ENCODE measurements around the gene APBB1. TPM values are rescaled to one million over a fixed set of nuclear protein-coding genes. Genes with fewer than 3 reads are reported as not detected.

APBB1 gene
- total RNA-seq, 1 experiment from 2014 or later = 34.8 TPM

GRCh38 chr11:6345366-6345765 is 73.5 kb downstream of the APBB1 start:
- Histone ChIP-seq H3K23ac (ENCODE audit: insufficient read length, low read depth, low read length) (no peak overlapping the region), H3K18ac (ENCODE audit: insufficient read length, low read depth, low read length) (no peak overlapping the region), H3K4ac (ENCODE audit: low read depth, low read length) (no peak overlapping the region), H2BK12ac (ENCODE audit: insufficient read length, low read depth, low read length) (no peak overlapping the region), H3K14ac (ENCODE audit: insufficient read depth, low read length) (no peak overlapping the region), H2BK120ac (ENCODE audit: low read depth, low read length, poor library complexity, severe bottlenecking) (no peak overlapping the region), H2BK5ac (ENCODE audit: insufficient read length, low read length) (no peak overlapping the region), H3K4me1 (ENCODE audit: insufficient read depth, low read length) (no peaks in the 10 kb centered on the region), H4K8ac (replicated peaks; ENCODE audit: insufficient read length, low read depth, low read length) (no peak overlapping the region), H3K9ac (ENCODE audit: extremely low read depth, insufficient read length, low read length) (no peak overlapping the region), H4K5ac (ENCODE audit: insufficient read length, low read depth, low read length) (no peak overlapping the region), H3K27ac (ENCODE audit: insufficient read length, low read depth, low read length) (no peak overlapping the region), H3K27me3 (ENCODE audit: insufficient read depth, low read length) (no peaks in the 10 kb centered on the region), H2BK20ac (ENCODE audit: low read depth, low read length, poor library complexity, severe bottlenecking) (no peak overlapping the region), H2AK5ac (ENCODE audit: insufficient read length, low read length) (no peak overlapping the region), H3K9me3 (ENCODE audit: control insufficient read depth, low read depth, low read length) (no peaks in the 10 kb centered on the region), H4K20me1 (ENCODE audit: control insufficient read depth, insufficient read depth, insufficient read length) (no peaks in the 10 kb centered on the region), H3K4me2 (ENCODE audit: insufficient read depth, insufficient read length, low read length) (no peak overlapping the region), H2BK15ac (ENCODE audit: low read depth, low read length) (no peak overlapping the region), H3K79me2 (ENCODE audit: insufficient read depth, low read length) (no peaks in the 10 kb centered on the region), H3T11ph (ENCODE audit: low read length) (no peak overlapping the region), H3K56ac (ENCODE audit: insufficient read length, low read depth, low read length) (no peak overlapping the region), H4K91ac (ENCODE audit: insufficient read length, low read depth, low read length) (no peak overlapping the region), H3K23me2 (ENCODE audit: insufficient read length, low read depth, low read length, poor library complexity, severe bottlenecking) (no peaks in the 10 kb centered on the region), H3K79me1 (ENCODE audit: insufficient read depth, low read depth, low read length, poor library complexity, severe bottlenecking) (no peaks in the 10 kb centered on the region), H2AFZ (ENCODE audit: low read length) (no peak overlapping the region)
- TF ChIP-seq, protein P1, sequence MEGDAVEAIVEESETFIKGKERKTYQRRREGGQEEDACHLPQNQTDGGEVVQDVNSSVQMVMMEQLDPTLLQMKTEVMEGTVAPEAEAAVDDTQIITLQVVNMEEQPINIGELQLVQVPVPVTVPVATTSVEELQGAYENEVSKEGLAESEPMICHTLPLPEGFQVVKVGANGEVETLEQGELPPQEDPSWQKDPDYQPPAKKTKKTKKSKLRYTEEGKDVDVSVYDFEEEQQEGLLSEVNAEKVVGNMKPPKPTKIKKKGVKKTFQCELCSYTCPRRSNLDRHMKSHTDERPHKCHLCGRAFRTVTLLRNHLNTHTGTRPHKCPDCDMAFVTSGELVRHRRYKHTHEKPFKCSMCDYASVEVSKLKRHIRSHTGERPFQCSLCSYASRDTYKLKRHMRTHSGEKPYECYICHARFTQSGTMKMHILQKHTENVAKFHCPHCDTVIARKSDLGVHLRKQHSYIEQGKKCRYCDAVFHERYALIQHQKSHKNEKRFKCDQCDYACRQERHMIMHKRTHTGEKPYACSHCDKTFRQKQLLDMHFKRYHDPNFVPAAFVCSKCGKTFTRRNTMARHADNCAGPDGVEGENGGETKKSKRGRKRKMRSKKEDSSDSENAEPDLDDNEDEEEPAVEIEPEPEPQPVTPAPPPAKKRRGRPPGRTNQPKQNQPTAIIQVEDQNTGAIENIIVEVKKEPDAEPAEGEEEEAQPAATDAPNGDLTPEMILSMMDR (conservative IDR thresholded peaks at IDR 0.05) = no peak
- H3K4me3 Mint-ChIP-seq = no peak overlapping the region
- WGBS (ENCODE audit: extremely low coverage, insufficient read length, low lambda C conversion rate) = no CpG with 5 or more reads among the region's 1 CpG
- H3K27ac Mint-ChIP-seq = no peak overlapping the region
- no peaks in the 10 kb centered on the region for H3K27me3 Mint-ChIP-seq (ENCODE audit: low read depth)
- H3K4me1 Mint-ChIP-seq = peaks cover 8 to 15% of the 10 kb centered on the region in 2 experiments
- peaks cover 12 to 13% of the 10 kb centered on the region in 2 experiments for H3K9me3 Mint-ChIP-seq
- peaks cover 4 to 20% (median 9%) of the 10 kb centered on the region in 3 experiments; a peak in 6 of 7 replicates for H3K36me3 Mint-ChIP-seq (ENCODE audit: insufficient read depth in 1 of 3, low read depth in 3 of 3)
- no peak for DNase-seq

Other genes starting within 250 kb of the APBB1 start
- gene OR52B2, start 248.8 kb downstream of the APBB1 start, total RNA-seq (2021) = not detected in 2 replicates
- not detected in 2 replicates for gene OR52W1, start 219.9 kb downstream of the APBB1 start, total RNA-seq (2021)
- not detected in 2 replicates for gene C11orf42, start 213.5 kb downstream of the APBB1 start, total RNA-seq (2021)
- 27.4 and 28.5 TPM in 2 replicates for gene FHIP1B, start 184.5 kb downstream of the APBB1 start, total RNA-seq (2021)
- gene CNGA4, start 180.0 kb downstream of the APBB1 start, total RNA-seq (2021) = 0.11 and 0.20 TPM in 2 replicates
- gene CCKBR, start 159.3 kb downstream of the APBB1 start, total RNA-seq (2021) = 10.6 and 10.9 TPM in 2 replicates
- 56.7 and 60.0 TPM in 2 replicates for gene CAVIN3, start 98.6 kb downstream of the APBB1 start, total RNA-seq (2021)
- gene SMPD1, start 28.6 kb downstream of the APBB1 start, total RNA-seq (2021) = 4.5 and 5.3 TPM in 2 replicates
- 1.0 and 1.2 TPM in 2 replicates for gene HPX, start 21.9 kb upstream of the APBB1 start, total RNA-seq (2021)
- 12.3 and 14.4 TPM in 2 replicates for gene TRIM3, start 54.8 kb upstream of the APBB1 start, total RNA-seq (2021)
- gene ARFIP2, start 62.2 kb upstream of the APBB1 start, total RNA-seq (2021) = 50.4 and 55.1 TPM in 2 replicates
- 49.9 and 50.3 TPM in 2 replicates for gene TIMM10B, start 62.4 kb upstream of the APBB1 start, total RNA-seq (2021)
- 3.5 TPM in 2 replicates for gene DNHD1, start 78.2 kb upstream of the APBB1 start, total RNA-seq (2021)
- gene RRP8, start 184.5 kb upstream of the APBB1 start, total RNA-seq (2021) = 14.2 and 16.0 TPM in 2 replicates
- 96.2 and 100 TPM in 2 replicates for gene ILK, start 184.7 kb upstream of the APBB1 start, total RNA-seq (2021)
- gene TAF10, start 193.1 kb upstream of the APBB1 start, total RNA-seq (2021) = 198 and 207 TPM in 2 replicates
- gene TPP1, start 200.3 kb upstream of the APBB1 start, total RNA-seq (2021) = 37.2 and 37.5 TPM in 2 replicates
- 12.2 and 12.5 TPM in 2 replicates for gene DCHS1, start 236.7 kb upstream of the APBB1 start, total RNA-seq (2021)

All from H9 (cell line).